SU-DHL-6 (cell line): ENCODE results near the gene ITFG1.
A peak's percentile ranks its signal among the peaks of the same experiment; 100 is the strongest.

Experiments
- H2AFZ ChIP-seq: fragments of 200-600 bp; sonication (generic); 2 replicates; pipeline ENCODE4 v1.6.1; 2014; ENCODE audit warnings: low read depth, mild to moderate bottlenecking, moderate library complexity, mixed read lengths, antibody characterized with exemption, low read length; ENCODE audit not compliant: severe bottlenecking
- H3F3A ChIP-seq: fragments of 200-600 bp; shearing (Covaris generic); 2 replicates; pipeline ENCODE4 v1.6.0; 2016; ENCODE audit warnings: antibody characterized with exemption, mild to moderate bottlenecking; ENCODE audit not compliant: insufficient read depth
- H3K27ac ChIP-seq: fragments of 200-600 bp; sonication (generic); 2 replicates; pipeline ENCODE4 v1.5.1; 2016; ENCODE audit warnings: low read depth, mild to moderate bottlenecking, low read length, moderate library complexity, mixed read lengths
- H3K27me3 ChIP-seq: fragments of 200-600 bp; sonication (generic), shearing (Covaris generic); 2 replicates; pipeline ENCODE4 v1.6.0; 2014; ENCODE audit warnings: mild to moderate bottlenecking, low read length
- H3K36me3 ChIP-seq: fragments of 200-600 bp; sonication (generic); 2 replicates; pipeline ENCODE4 v1.6.1; 2014; ENCODE audit warnings: mild to moderate bottlenecking, low read length, mixed read lengths
- H3K4me2 ChIP-seq: fragments of 300-600, 200-600 bp; shearing (Covaris generic), sonication (generic); 2 replicates; pipeline ENCODE4 v1.6.0; 2014; ENCODE audit warnings: low read length, low read depth, mild to moderate bottlenecking; ENCODE audit not compliant: poor library complexity, severe bottlenecking
- H3K4me3 ChIP-seq: fragments of 200-600 bp; sonication (generic); 2 replicates; pipeline ENCODE4 v1.5.1; 2014; ENCODE audit warnings: antibody characterized with exemption, low read length, mild to moderate bottlenecking, mixed read lengths; ENCODE audit not compliant: insufficient read depth, poor library complexity, severe bottlenecking
- H3K79me2 ChIP-seq: fragments of 200-600 bp; sonication (generic); 2 replicates; pipeline ENCODE4 v1.6.1; 2014; ENCODE audit warnings: mild to moderate bottlenecking, low read length, moderate library complexity; ENCODE audit not compliant: insufficient read depth
- H3K9ac ChIP-seq: fragments of 200-600 bp; sonication (generic); 2 replicates; pipeline ENCODE4 v1.7.0; 2014; ENCODE audit warnings: mild to moderate bottlenecking, low read length
- H3K9me2 ChIP-seq: fragments of 200-600 bp; sonication (generic); replicated peaks from 2 replicates; pipeline ENCODE4 v1.6.1; 2014; ENCODE audit warnings: low read length; ENCODE audit not compliant: insufficient read depth
- H3K9me3 ChIP-seq: fragments of 200-600 bp; sonication (generic); 2 replicates; pipeline ENCODE4 v1.6.1; 2014; ENCODE audit warnings: low read length, mixed read lengths; ENCODE audit not compliant: insufficient read depth
- H4K20me1 ChIP-seq: fragments of 200-600 bp; sonication (generic); 2 replicates; pipeline ENCODE4 v1.6.1; 2014; ENCODE audit warnings: low read depth, mild to moderate bottlenecking, antibody characterized with exemption, low read length, moderate library complexity, mixed read lengths
- EZH2phosphoT487 ChIP-seq: fragments of 200-600 bp; sonication (generic), shearing (Covaris generic); conservative IDR thresholded peaks from 2 replicates; pipeline ENCODE4 v1.6.1; 2018; ENCODE audit warnings: mild to moderate bottlenecking, antibody characterized with exemption, low read length, moderate library complexity, mixed read lengths
- TF ChIP-seq, protein P1 (sequence below): fragments of 200-600 bp; sonication (generic); IDR thresholded peaks from one replicate; pipeline ENCODE4 v1.5.1; 2017; ENCODE audit warnings: antibody characterized with exemption, mild to moderate bottlenecking, low read length, moderate library complexity; ENCODE audit not compliant: insufficient read depth, poor library complexity, severe bottlenecking

ITFG1 gene

DNA sequence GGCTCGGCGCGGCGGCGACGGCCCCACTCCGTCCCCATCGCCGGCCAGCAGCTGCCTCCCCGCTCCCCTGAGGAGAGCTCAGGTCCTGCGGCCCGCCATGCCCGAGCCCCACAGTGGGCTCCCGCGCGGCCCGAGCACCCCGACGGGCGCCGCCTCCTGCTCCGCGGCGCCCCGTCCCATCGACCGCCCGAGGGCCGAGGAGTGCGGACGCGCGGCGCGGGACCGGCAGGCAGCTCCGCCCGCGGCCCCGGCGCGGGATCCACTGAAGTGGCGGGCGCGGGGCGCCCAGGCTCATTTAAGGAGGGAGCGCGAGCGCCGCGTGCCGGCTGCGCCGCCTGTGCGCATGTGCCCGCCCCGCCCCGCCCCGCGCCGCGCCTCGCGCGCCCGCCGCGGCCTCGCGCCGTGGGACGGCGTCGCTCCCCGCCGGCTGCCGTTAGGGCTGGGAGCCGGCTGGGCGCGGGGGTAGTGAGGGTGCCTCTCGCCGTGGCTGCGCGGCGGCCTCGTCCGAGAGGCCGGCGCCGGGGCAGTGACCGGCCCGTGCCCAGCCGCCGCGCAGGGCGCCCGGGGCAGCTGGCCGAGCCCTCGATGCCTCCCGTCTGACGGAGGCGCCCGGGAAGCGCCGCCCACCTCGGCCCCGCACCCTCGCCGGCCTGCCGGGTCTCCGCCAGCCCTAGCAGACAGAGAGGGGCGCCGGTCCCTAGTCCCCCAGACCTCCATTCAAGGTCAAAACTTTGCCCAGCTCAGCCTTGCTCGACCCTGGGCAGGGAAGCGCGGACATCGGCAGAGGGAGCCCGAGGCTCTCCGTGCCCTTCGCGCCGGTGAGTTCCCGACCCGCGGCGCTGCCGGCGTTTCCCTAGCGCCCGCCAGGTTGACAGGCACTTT, 316.9 kb downstream of the ITFG1 start, which contains the start of gene NETO2:
NETO2 (minus strand) TSS at position 269 of the 882 bp plus-strand sequence. CDS start 333 bp downstream, outside the sequence.
- peak within 1 kb of the TSS; percentile 88 for H2AFZ ChIP-seq
- peaks cover 6% of the 10 kb centered on the region; the same call in 1 of the 2 replicates for H3K36me3 ChIP-seq
- peak within 1 kb of the TSS; percentile 83 for H3K4me2 ChIP-seq
- no peaks in the 10 kb centered on the region for H3K9me2 ChIP-seq
- no peaks in the 10 kb centered on the region for H3K9me3 ChIP-seq
- peaks cover 14% of the 10 kb centered on the region for H4K20me1 ChIP-seq
- TF ChIP-seq, protein P1, sequence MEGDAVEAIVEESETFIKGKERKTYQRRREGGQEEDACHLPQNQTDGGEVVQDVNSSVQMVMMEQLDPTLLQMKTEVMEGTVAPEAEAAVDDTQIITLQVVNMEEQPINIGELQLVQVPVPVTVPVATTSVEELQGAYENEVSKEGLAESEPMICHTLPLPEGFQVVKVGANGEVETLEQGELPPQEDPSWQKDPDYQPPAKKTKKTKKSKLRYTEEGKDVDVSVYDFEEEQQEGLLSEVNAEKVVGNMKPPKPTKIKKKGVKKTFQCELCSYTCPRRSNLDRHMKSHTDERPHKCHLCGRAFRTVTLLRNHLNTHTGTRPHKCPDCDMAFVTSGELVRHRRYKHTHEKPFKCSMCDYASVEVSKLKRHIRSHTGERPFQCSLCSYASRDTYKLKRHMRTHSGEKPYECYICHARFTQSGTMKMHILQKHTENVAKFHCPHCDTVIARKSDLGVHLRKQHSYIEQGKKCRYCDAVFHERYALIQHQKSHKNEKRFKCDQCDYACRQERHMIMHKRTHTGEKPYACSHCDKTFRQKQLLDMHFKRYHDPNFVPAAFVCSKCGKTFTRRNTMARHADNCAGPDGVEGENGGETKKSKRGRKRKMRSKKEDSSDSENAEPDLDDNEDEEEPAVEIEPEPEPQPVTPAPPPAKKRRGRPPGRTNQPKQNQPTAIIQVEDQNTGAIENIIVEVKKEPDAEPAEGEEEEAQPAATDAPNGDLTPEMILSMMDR = peak; percentile 46
- TF ChIP-seq EZH2phosphoT487 = no peak
- H3K27me3 ChIP-seq = no peaks in the 10 kb centered on the region
- peak within 1 kb of the TSS; percentile 95 for H3K4me3 ChIP-seq
- H3F3A ChIP-seq = peaks cover 9% of the 10 kb centered on the region
- H3K79me2 ChIP-seq = peaks cover 44% of the 10 kb centered on the region
- H3K9ac ChIP-seq = peak within 1 kb of the TSS; percentile 88
- H3K27ac ChIP-seq = peak within 1 kb of the TSS; percentile 81

DNA sequence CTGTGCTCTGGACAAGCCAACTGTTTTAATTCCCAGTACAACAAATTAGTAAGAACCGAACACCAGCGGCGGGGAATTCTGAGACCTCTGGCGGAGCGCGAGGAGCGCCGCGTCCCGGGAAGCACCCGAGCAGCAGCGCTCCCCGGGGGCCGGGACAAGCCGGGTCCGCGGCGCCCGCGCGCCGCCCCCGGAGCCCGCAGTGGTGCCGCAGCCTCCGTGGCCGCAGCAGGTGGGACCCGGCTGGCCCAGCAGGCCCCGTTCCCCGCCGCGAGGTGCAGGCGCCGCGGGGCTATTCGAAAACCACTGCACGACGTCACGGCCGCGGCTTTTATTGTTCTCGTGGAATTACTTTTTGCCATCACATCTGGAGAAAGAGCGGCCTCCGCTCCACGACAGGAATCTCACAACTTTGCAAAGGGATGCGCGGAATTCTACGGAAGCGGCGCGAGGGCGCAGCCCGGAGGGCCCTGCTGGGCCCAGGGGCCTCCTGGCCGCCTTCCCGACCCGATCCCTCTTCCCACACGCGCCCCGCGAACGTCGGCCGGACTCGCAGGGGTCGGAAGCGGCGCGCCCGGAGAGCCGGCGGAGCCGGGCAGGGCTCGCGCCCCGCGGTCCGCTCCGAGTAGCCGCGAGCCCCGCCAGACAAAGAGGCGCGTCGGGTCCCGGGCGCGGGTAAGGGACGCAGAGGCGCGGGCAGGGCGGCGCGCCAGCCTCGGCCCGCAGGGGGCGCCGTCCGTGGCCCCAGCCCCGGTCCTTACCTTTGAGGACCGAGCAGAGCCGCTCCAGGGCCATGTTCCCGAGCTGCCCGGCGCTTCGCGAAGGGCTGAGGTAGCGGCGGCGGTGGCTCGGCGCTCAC, 317.8 kb downstream of the ITFG1 start:
- Histone ChIP-seq H4K20me1 (peaks cover 20% of the 10 kb centered on the region), H3K27ac (peak overlapping the region; percentile 81), H3K9me3 (no peaks in the 10 kb centered on the region), H3K27me3 (no peaks in the 10 kb centered on the region), H3K9me2 (no peaks in the 10 kb centered on the region), H3K4me3 (peak overlapping the region; percentile 95), H3F3A (peaks cover 9% of the 10 kb centered on the region), H3K9ac (peak overlapping the region; percentile 88), H3K4me2 (peak overlapping the region; percentile 83), H3K79me2 (peaks cover 52% of the 10 kb centered on the region), H2AFZ (peak overlapping the region; percentile 43), H3K36me3 (peaks cover 6% of the 10 kb centered on the region; the same call in 1 of the 2 replicates)
- TF ChIP-seq, protein P1 = peak; percentile 66
- no peak for TF ChIP-seq EZH2phosphoT487

DNA sequence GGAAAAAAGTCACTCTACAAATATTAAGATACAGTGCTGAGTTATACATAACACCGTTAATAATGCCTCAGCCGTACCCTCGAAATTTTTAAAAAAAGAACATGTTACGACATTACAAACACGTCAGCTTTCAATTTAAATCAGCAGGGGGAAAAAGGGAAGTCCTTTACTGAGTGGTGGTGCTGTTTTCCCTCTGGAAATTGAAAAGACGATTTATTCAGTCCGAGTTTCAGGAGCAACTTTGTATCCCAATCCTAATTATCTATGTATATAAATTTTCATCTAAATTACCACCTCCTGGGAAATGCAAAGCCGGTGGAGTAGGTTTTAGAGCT, 318.4 kb downstream of the ITFG1 start:
- Histone ChIP-seq H3K79me2 (peaks cover 58% of the 10 kb centered on the region), H3K9me2 (no peaks in the 10 kb centered on the region), H3K27ac (peak overlapping the region; percentile 81), H3K4me3 (peak overlapping the region; percentile 95), H3K36me3 (peaks cover 6% of the 10 kb centered on the region; the same call in 1 of the 2 replicates), H2AFZ (peak overlapping the region; percentile 43), H3K9ac (peak overlapping the region; percentile 88), H3K9me3 (no peaks in the 10 kb centered on the region), H3K27me3 (no peaks in the 10 kb centered on the region), H4K20me1 (peaks cover 20% of the 10 kb centered on the region), H3K4me2 (peak overlapping the region; percentile 83), H3F3A (peaks cover 9% of the 10 kb centered on the region)
- no peak for TF ChIP-seq EZH2phosphoT487
- TF ChIP-seq, protein P1 = no peak
